Caco-2 (cell line): ENCODE measurements around the gene PIGR. TPM values are rescaled to one million over a fixed set of nuclear protein-coding genes. Genes with fewer than 3 reads are reported as not detected.
A peak's percentile ranks its signal among the peaks of the same experiment; 100 is the strongest.

ENCODE experiments used
- BruUV-seq: library from RNA; stranded (reverse); fragments of 400-500 nt; replicated peaks from 2 replicates; lab custom pipeline; 2021; lab: Mats Ljungman, UMichigan
- CTCF ChIA-PET: fragments of 300-600 bp; sonication (Branson Sonifier 250); formaldehyde crosslinking; loops from one replicate; lab custom pipeline; 2022; ENCODE audit warnings: antibody characterized with exemption; lab: Charles Lee
- POLR2A ChIA-PET: fragments of 300-600 bp; sonication (Branson Sonifier 250); formaldehyde crosslinking; loops from one replicate; lab custom pipeline; 2022; ENCODE audit warnings: antibody characterized with exemption; lab: Charles Lee
- DNase-seq, 2 experiments: peaks; one replicate each; pipeline versions ENCODE4 v3.0.0 to v3.0.0-alpha.2; 2020 to 2022
- H3K27me3 ChIP-seq: replicated peaks from 2 replicates; pipeline ENCODE4 v1.6.0; 2011; ENCODE audit warnings: low read length; ENCODE audit not compliant: control insufficient read depth, insufficient read depth
- H3K36me3 ChIP-seq: 2 replicates; pipeline ENCODE4 v1.5.1; 2011; ENCODE audit warnings: low read length; ENCODE audit not compliant: control insufficient read depth, insufficient read depth
- H3K4me1 ChIP-seq: fragments of 250-450 bp; sonication (Bioruptor Pico); 2 replicates; pipeline ENCODE4 v1.5.1; 2020; ENCODE audit warnings: mild to moderate bottlenecking
- H3K4me3 ChIP-seq: 2 replicates; pipeline ENCODE4 v1.5.1; 2011; ENCODE audit warnings: low read depth, mild to moderate bottlenecking, control low read depth, low read length
- H3K9me3 ChIP-seq: fragments of 250-450 bp; sonication (Bioruptor Pico); 2 replicates; pipeline ENCODE4 v1.5.1; 2020; ENCODE audit warnings: mild to moderate bottlenecking, moderate library complexity
- H3K27ac Mint-ChIP-seq: one replicate; pipeline ENCODE4 v1.8.0; 2022; ENCODE audit warnings: mixed read lengths; ENCODE audit not compliant: unreplicated experiment
- H3K27me3 Mint-ChIP-seq: one replicate; pipeline ENCODE4 v1.8.0; 2022; ENCODE audit warnings: mixed read lengths; ENCODE audit not compliant: insufficient read depth, unreplicated experiment
- H3K36me3 Mint-ChIP-seq: one replicate; pipeline ENCODE4 v1.8.0; 2022; ENCODE audit warnings: mild to moderate bottlenecking, mixed read lengths; ENCODE audit not compliant: insufficient read depth, unreplicated experiment
- H3K4me1 Mint-ChIP-seq: one replicate; pipeline ENCODE4 v1.8.0; 2022; ENCODE audit warnings: low read depth, mixed read lengths; ENCODE audit not compliant: unreplicated experiment
- H3K4me3 Mint-ChIP-seq: one replicate; pipeline ENCODE4 v1.8.0; 2022; ENCODE audit warnings: mild to moderate bottlenecking, moderate library complexity, mixed read lengths; ENCODE audit not compliant: unreplicated experiment
- H3K9me3 Mint-ChIP-seq: one replicate; pipeline ENCODE4 v1.8.0; 2022; ENCODE audit warnings: mixed read lengths; ENCODE audit not compliant: unreplicated experiment
- intact Hi-C: fragments of 100-400 bp; cut with micrococcal nuclease; formaldehyde crosslinking; loops from one replicate; pipeline ENCODE4 v1.10.0; 2022; ENCODE audit not compliant: unreplicated experiment
- total RNA-seq: library from RNA; stranded (reverse); gene quantifications from 2 replicates; pipeline ENCODE4 v1.2.3, GENCODE V29; 2022
- TF ChIP-seq, protein P1 (sequence below), 2 experiments: fragments of 200-600 bp in 1 of 2; IDR thresholded peaks; 1 replicate in 1 of 2; 2 replicates in 1 of 2; pipeline versions ENCODE4 v1.5.1 to v1.8.0; 2011 to 2022; ENCODE audit warnings: antibody characterized with exemption in 1 of 2, control low read depth in 1 of 2, inconsistent platforms in 1 of 2, low read depth in 1 of 2, low read length in 1 of 2, mild to moderate bottlenecking in 1 of 2, moderate library complexity in 1 of 2; ENCODE audit not compliant: insufficient read depth in 1 of 2, severe bottlenecking in 1 of 2, unreplicated experiment in 1 of 2

The PIGR gene
- total RNA-seq, 1 experiment from 2014 or later = not detected

DNA sequence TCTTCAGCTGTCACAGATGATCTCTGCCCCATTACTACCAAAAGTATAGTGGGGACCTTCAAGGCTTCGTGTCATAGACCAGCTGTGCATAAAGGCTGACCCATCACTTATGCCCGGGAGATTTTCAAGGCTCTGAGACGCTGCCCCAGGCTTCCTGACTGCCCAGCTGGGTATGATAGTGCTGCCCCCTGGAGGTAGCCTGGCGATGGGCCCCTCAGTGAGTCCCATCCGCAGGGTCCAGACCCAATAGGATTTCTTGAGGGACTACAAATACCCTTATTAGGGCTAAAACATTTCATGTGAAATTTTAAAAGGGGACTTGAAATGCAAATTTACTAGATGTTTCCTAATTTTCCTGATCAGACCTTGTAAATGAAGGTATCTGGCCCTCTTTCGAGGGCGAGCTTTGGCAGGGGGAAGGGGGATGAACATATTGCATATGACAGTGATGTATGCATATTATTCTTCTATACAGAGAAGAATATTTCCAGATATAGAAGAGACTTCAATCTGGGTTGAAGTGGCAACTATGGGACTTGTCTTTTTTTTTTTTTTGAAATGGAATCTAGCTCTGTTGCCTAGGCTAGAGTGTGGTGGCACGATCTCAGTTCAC is 12.8 kb downstream of the PIGR start:
- Mint-ChIP-seq H3K27ac (no peak overlapping the region), H3K4me3 (no peak overlapping the region), H3K4me1 (no peaks in the 10 kb centered on the region), H3K27me3 (no peaks in the 10 kb centered on the region), H3K36me3 (no peaks in the 10 kb centered on the region), H3K9me3 (no peaks in the 10 kb centered on the region)
- TF ChIP-seq, protein P1, sequence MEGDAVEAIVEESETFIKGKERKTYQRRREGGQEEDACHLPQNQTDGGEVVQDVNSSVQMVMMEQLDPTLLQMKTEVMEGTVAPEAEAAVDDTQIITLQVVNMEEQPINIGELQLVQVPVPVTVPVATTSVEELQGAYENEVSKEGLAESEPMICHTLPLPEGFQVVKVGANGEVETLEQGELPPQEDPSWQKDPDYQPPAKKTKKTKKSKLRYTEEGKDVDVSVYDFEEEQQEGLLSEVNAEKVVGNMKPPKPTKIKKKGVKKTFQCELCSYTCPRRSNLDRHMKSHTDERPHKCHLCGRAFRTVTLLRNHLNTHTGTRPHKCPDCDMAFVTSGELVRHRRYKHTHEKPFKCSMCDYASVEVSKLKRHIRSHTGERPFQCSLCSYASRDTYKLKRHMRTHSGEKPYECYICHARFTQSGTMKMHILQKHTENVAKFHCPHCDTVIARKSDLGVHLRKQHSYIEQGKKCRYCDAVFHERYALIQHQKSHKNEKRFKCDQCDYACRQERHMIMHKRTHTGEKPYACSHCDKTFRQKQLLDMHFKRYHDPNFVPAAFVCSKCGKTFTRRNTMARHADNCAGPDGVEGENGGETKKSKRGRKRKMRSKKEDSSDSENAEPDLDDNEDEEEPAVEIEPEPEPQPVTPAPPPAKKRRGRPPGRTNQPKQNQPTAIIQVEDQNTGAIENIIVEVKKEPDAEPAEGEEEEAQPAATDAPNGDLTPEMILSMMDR (IDR thresholded peaks at IDR 0.05; ENCODE audit: insufficient read depth in 1 of 2, low read depth in 1 of 2, low read length in 1 of 2, severe bottlenecking in 1 of 2, unreplicated experiment in 1 of 2) = peak; percentile 45 to 53
- no peaks in the 10 kb centered on the region for H3K9me3 ChIP-seq
- intact Hi-C loops = no loop called here
- H3K4me1 ChIP-seq = no peaks in the 10 kb centered on the region
- POLR2A ChIA-PET = interaction anchor here (0.6 kb wide), 1 partner anchor 117 kb away, joined by 3 read pairs; no protein-coding TSS in a partner anchor
- peak in 1 of 2 experiments; percentile 49 for DNase-seq
- no peak overlapping the region for H3K4me3 ChIP-seq
- H3K27me3 ChIP-seq = no peaks in the 10 kb centered on the region
- no TSS peak for BruUV-seq
- CTCF ChIA-PET = interaction anchor here (0.6 to 1.2 kb wide), 2 partner anchors 24 to 122 kb away, joined by 3 to 6 read pairs; no protein-coding TSS in a partner anchor
- H3K36me3 ChIP-seq = no peaks in the 10 kb centered on the region

DNA sequence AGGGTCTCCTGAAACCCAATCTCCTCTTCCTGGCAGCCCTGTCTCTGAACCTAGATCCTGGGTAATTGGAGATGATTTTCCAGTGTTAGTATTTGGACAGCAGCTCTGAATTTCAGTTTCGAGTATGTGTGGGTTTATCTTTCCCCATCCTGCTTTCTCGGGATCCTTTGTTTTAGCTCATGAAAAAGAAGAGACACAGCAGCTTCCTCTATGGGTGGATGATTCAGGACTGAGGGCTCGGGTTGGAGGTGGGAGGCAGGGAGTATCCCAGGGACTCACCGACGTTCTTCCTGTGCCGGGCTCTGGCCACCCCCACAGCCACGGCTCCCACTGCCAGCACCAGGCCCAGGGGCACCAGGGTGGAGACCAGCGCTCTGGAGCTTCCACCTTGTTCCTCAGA is 14.1 kb downstream of the PIGR start:
- ChIA-PET CTCF (interaction anchor here (0.8 to 1.2 kb wide), 4 partner anchors 19 to 161 kb away, joined by 3 to 5 read pairs (median 4); partner anchors contain the start of genes IL19 and IL20), POLR2A (no interaction called here)
- intact Hi-C loops = no loop called here
- Histone ChIP-seq H3K36me3 (no peaks in the 10 kb centered on the region), H3K4me3 (no peak overlapping the region), H3K4me1 (peaks cover 9% of the 10 kb centered on the region), H3K27me3 (no peaks in the 10 kb centered on the region), H3K9me3 (no peaks in the 10 kb centered on the region)
- H3K27ac Mint-ChIP-seq = no peak overlapping the region
- H3K27me3 Mint-ChIP-seq = no peaks in the 10 kb centered on the region
- H3K9me3 Mint-ChIP-seq = no peaks in the 10 kb centered on the region
- no peaks in the 10 kb centered on the region for H3K4me1 Mint-ChIP-seq
- H3K36me3 Mint-ChIP-seq = no peaks in the 10 kb centered on the region
- TF ChIP-seq, protein P1 (IDR thresholded peaks at IDR 0.05; ENCODE audit: insufficient read depth in 1 of 2, low read depth in 1 of 2, low read length in 1 of 2, severe bottlenecking in 1 of 2, unreplicated experiment in 1 of 2) = no peak
- no peak for DNase-seq
- no TSS peak for BruUV-seq
- H3K4me3 Mint-ChIP-seq = no peak overlapping the region

DNA sequence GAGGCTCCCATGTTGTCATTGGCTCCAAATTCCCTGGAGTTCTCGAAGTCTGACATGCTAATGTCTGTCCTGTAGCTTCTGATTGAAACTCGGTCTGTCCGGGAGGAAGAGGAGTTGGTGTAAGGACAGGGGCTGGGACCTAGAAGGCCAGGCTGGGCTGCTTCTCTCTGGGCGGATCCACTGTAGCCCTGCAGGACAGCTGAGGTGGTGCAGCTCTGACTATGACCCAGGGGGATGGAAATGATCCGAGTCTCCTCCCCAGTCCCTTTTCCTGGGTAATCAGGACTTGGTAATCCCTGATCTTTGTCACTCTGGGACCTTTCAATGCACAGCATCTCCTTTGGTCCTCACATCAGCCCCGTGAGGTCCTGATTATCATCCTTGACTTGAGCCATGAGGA is 14.6 kb downstream of the PIGR start:
- POLR2A ChIA-PET = no interaction called here
- no peaks in the 10 kb centered on the region for H3K9me3 Mint-ChIP-seq
- no peaks in the 10 kb centered on the region for H3K4me1 Mint-ChIP-seq
- CTCF ChIA-PET = interaction anchor here (0.8 to 1.2 kb wide), 4 partner anchors 19 to 161 kb away, joined by 3 to 5 read pairs (median 4); partner anchors contain the start of genes IL19 and IL20
- Histone ChIP-seq H3K9me3 (no peaks in the 10 kb centered on the region), H3K4me1 (peaks cover 11% of the 10 kb centered on the region), H3K27me3 (no peaks in the 10 kb centered on the region), H3K4me3 (no peak overlapping the region), H3K36me3 (no peaks in the 10 kb centered on the region)
- intact Hi-C loops = no loop called here
- no peaks in the 10 kb centered on the region for H3K36me3 Mint-ChIP-seq
- no peak overlapping the region for H3K27ac Mint-ChIP-seq
- H3K27me3 Mint-ChIP-seq = no peaks in the 10 kb centered on the region
- TF ChIP-seq, protein P1 (IDR thresholded peaks at IDR 0.05; ENCODE audit: insufficient read depth in 1 of 2, low read depth in 1 of 2, low read length in 1 of 2, severe bottlenecking in 1 of 2, unreplicated experiment in 1 of 2) = no peak
- no TSS peak for BruUV-seq
- DNase-seq = no peak
- H3K4me3 Mint-ChIP-seq = no peak overlapping the region
